Progenitor cell of endocrine pancreas (in vitro differentiated cells): ENCODE results near the gene CACNG7. TPM values are rescaled to one million over a fixed set of nuclear protein-coding genes. Genes with fewer than 3 reads are reported as not detected.
A peak's percentile ranks its signal among the peaks of the same experiment; 100 is the strongest.

Experiments used
- DNase-seq: peaks from one replicate; pipeline ENCODE4 v3.0.0; 2021; ENCODE audit warnings: low spot score; ENCODE audit not compliant: unreplicated experiment
- H3K27ac Mint-ChIP-seq: 2 replicates; pipeline ENCODE4 v1.8.0; 2021; ENCODE audit warnings: mild to moderate bottlenecking, moderate library complexity, mixed read lengths
- H3K27me3 Mint-ChIP-seq: 2 replicates; pipeline ENCODE4 v1.8.0; 2021; ENCODE audit warnings: mixed read lengths
- H3K36me3 Mint-ChIP-seq: 2 replicates; pipeline ENCODE4 v1.8.0; 2022; ENCODE audit warnings: mixed read lengths; ENCODE audit not compliant: insufficient read depth
- H3K4me1 Mint-ChIP-seq: 2 replicates; pipeline ENCODE4 v1.8.0; 2021; ENCODE audit warnings: low read depth, mixed read lengths
- H3K4me3 Mint-ChIP-seq: 2 replicates; pipeline ENCODE4 v1.8.0; 2021; ENCODE audit warnings: low read depth, mild to moderate bottlenecking, moderate library complexity, mixed read lengths
- H3K9me3 Mint-ChIP-seq: 2 replicates; pipeline ENCODE4 v1.8.0; 2021; ENCODE audit warnings: low read depth, mixed read lengths
- CTCF ChIP-seq: fragments of 200-600 bp; sonication (generic); IDR thresholded peaks from one replicate; pipeline ENCODE4 v1.5.0; 2021; ENCODE audit warnings: antibody characterized with exemption, mild to moderate bottlenecking; ENCODE audit not compliant: unreplicated experiment
- total RNA-seq: library from RNA; stranded (reverse); gene quantifications from 2 replicates; pipeline ENCODE4 v1.2.1, GENCODE V29; 2021

The CACNG7 gene
- total RNA-seq, 1 donor from 2014 or later: not detected

DNA sequence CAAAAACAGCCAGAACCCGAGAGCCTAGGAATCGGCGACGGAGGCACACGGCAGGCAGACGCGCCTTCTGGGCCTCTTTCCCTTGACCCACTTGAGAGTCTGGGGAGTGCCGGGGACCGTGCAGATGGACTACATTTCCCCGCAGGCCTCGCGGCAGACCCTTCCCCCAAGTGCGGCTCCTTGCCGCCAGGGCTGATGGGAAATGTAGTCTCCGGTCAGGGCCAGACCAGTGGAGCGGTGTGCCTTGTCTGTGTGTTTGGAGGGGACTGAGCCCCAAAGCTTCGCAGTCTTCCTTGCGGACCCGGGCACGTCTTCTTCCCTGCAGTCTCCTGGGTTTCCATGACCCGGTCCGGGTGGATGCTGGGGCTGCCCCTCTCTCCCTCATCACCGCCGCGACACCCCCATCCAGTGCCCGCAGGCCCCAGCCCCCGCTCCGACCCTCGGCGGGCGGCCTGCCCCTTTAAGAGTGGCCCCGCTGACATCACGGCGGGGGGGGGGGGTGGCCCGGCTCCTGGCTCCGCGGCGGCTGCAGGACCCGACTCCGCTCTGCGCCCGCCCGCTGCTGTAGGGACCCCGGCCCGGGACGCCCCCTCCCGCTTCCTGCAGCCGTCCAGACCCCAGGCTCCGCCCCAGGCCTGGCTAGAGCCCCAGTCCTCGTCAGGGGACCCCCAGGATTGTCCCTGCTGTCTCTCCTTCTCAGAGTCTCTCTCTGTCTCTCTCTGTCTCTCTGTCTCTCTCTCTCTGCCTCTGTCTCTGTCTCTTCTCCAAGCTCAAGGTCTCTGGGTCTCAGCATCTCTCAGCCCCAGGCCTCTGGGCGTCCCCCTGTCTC lies 758 bp upstream of the CACNG7 start:
- no peaks in the 10 kb centered on the region for H3K36me3 Mint-ChIP-seq
- peaks cover 10% of the 10 kb centered on the region for H3K4me1 Mint-ChIP-seq
- no peak for DNase-seq
- H3K9me3 Mint-ChIP-seq: no peaks in the 10 kb centered on the region
- H3K4me3 Mint-ChIP-seq: peak overlapping the region; percentile 23
- H3K27me3 Mint-ChIP-seq: peaks cover 90% of the 10 kb centered on the region
- TF ChIP-seq CTCF: no peak
- no peak overlapping the region for H3K27ac Mint-ChIP-seq

DNA sequence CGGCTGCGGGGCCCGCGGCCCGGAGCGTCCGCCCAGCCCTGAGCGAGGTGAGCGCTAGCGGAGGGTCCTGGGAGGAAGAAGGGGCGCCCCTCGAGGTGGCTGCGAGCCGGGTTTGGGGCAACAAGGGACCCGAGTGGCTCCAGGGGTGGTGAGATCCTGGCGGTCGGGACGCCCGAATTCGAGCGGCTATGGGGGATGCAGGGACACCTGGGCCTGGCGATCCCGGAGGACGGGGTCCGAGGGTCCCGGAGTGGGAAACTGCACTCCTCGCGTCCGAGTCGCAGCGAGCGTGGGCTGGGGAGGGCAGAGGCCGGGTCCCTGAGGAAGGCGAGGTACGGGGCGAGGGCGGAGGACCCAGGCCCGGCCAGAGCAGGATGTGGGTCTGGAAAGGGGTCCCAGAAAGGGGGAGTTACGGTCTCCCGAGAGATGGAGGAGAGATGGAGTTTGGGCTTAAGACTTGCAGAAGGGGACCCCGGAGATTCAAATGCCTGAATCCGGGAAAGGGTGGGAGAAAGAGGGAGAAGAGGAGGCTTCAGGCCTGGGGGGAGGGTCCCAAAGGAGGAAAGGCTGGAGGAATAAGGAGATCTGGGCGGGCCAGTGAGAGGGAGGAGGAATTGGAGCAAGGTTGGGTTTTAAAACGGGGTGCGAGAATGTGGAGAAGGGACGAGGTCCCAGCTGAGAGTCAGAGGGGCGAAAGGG lies 542 bp downstream of the CACNG7 start:
- TF ChIP-seq CTCF: no peak
- H3K27ac Mint-ChIP-seq: no peak overlapping the region
- H3K27me3 Mint-ChIP-seq: peaks cover 85% of the 10 kb centered on the region
- DNase-seq: no peak
- peak overlapping the region; percentile 35 for H3K4me3 Mint-ChIP-seq
- H3K4me1 Mint-ChIP-seq: peaks cover 10% of the 10 kb centered on the region
- H3K9me3 Mint-ChIP-seq: no peaks in the 10 kb centered on the region
- H3K36me3 Mint-ChIP-seq: no peaks in the 10 kb centered on the region

GRCh38 chr19:53910170-53910518 lies 1.1 kb downstream of the CACNG7 start:
- H3K27ac Mint-ChIP-seq: no peak overlapping the region
- peak overlapping the region; percentile 35 for H3K4me3 Mint-ChIP-seq

GRCh38 chr19:53912653-53913052 lies 3.6 kb downstream of the CACNG7 start:
- H3K27ac Mint-ChIP-seq: no peak overlapping the region
- H3K4me1 Mint-ChIP-seq: peaks cover 8% of the 10 kb centered on the region
- H3K27me3 Mint-ChIP-seq: peaks cover 71% of the 10 kb centered on the region
- H3K36me3 Mint-ChIP-seq: no peaks in the 10 kb centered on the region
- H3K9me3 Mint-ChIP-seq: no peaks in the 10 kb centered on the region
- no peak for DNase-seq
- TF ChIP-seq CTCF: peak; percentile 45
- no peak overlapping the region for H3K4me3 Mint-ChIP-seq

More at GRCh38 chr19:53910170-53910518, 1.1 kb downstream of the CACNG7 start:
- DNase-seq: no peak
- no peaks in the 10 kb centered on the region for H3K36me3 Mint-ChIP-seq
- H3K4me1 Mint-ChIP-seq: peaks cover 10% of the 10 kb centered on the region
- peaks cover 84% of the 10 kb centered on the region for H3K27me3 Mint-ChIP-seq
- H3K9me3 Mint-ChIP-seq: no peaks in the 10 kb centered on the region
- no peak for TF ChIP-seq CTCF

DNA sequence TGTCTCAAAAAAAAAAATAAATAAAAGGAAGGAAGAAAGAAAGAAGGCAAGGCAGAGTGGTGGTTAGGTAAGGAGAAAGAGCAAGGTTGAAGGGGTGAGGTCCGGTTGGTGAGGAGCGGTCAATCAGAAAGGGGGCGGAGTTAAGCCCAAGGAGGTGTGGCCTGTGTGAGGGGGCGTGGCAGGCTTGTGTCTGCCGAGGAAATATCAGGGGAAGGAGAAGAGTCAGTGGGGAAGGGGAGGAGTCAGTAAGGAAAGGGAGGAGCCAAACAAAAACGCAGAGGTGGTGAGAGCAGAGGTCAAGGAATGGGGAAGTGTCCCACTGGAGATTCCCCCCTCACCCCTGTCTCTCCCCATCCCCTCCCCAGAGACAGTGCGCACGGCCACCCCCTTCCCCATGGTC lies 5.9 kb downstream of the CACNG7 start:
- no peak for DNase-seq
- Mint-ChIP-seq H3K4me1 (no peaks in the 10 kb centered on the region), H3K4me3 (no peak overlapping the region), H3K36me3 (no peaks in the 10 kb centered on the region), H3K9me3 (no peaks in the 10 kb centered on the region), H3K27me3 (peaks cover 56% of the 10 kb centered on the region), H3K27ac (no peak overlapping the region)
- TF ChIP-seq CTCF: no peak
